Activated CD8-positive, alpha-beta memory T cell treated with anti-CD3 and anti-CD28 coated beads for 4 hours (primary cell): ENCODE measurements around the gene ORM2.
"Not testable (repeated sequence)": the region's sequence is repeated elsewhere in the genome, so short reads cannot be mapped to it uniquely, and the experiment has no call there.

Experiments
- DNase-seq, 2 donors: peaks; one replicate each; pipeline ENCODE4 v3.0.0-alpha.2; 2020; ENCODE audit warnings: low read depth in 2 of 2

Gene ORM2

GRCh38 chr9:114332474-114333040 lies 2.9 kb downstream of the ORM2 start:
- not testable (repeated sequence) for DNase-seq

- DNase-seq, result not testable (repeated sequence)
Measured at GRCh38 chr9:114333718-114334117, 4.0 kb downstream of the ORM2 start.

- DNase-seq, result no peak
Measured at GRCh38 chr9:114334490-114334889, 4.8 kb downstream of the ORM2 start.

GRCh38 chr9:114335745-114336144 lies 6.1 kb downstream of the ORM2 start:
- no peak for DNase-seq

DNA sequence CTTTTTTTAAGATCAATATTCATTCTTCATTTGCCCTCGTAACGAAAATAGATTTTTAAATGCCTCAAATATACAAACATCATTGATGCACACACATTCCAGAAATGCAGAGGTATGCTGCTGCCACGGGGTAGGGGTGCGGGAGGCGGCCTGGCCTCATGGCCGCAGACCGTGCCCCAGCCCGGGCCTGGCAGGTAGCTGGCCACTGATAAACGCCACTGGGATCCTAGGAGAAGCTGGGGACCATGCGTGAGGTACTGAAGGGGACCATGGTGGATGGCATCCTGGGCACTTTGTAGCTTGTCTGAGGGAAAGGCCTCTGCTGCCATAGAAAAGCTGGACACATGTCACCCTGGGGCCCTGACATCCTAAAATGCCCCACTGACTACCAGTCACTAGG lies 6.5 kb downstream of the ORM2 start:
- DNase-seq, result no peak

- no peak for DNase-seq
Measured at GRCh38 chr9:114336699-114337395, 7.2 kb downstream of the ORM2 start.

DNA sequence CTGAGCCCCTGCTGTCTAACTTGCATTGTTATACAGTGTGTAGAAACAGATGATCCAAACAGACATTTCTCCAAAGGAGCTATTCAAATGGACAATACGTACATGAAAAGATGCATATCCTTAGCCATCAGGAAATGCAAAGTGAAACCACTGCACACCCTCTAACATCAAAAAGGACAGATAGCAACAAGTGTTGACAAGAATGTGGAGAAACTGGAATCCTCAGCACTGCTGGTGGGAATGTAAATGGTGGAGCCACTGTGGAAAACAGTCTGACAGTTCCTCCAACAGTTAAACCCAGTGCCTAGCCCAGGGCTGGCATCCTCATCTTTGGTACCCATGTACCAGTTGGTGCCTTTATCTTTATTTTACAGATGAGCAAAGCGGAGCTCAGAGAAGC lies 8.5 kb downstream of the ORM2 start:
- no peak for DNase-seq

DNA sequence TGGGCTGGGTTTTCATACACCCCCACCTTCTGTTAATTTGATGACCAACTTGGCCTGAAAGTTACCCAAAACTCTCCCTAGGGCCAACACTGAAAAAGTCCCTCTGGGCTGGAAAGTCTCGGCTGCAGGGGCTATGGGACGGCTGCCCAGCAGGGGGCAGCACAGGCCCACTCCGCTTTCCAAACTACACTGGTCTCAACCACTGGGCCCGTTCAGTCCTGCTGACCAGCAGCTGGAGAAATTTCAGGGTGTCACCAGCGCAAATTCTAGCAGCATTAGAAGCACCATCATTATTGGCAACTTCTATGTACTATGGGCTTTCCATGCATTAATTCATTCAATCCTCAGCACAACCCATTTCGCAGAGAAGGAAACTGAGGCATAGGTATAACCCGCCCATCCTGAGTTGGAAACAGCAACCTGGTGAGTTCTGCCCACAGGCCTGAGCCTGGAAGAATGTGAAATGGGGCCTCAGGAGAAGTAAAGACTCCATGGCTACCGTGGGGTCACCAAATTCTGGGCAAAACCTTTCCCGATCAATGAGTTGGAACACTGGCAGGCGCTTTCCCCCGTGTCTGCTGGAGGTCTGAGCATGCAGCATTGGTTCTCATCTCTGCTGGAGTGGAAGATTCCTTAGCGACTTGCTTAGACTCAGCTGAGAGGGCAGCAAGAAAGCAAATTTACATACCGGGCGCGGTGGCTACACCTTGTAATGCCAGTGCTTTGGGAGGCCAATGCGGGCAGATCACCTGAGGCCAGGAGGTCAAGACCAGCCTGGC lies 9.7 kb downstream of the ORM2 start:
- DNase-seq, result peak; percentile 10 to 28

GRCh38 chr9:114341152-114341830 lies 11.6 kb downstream of the ORM2 start:
- no peak for DNase-seq

GRCh38 chr9:114341991-114342390 lies 12.3 kb downstream of the ORM2 start:
- no peak for DNase-seq

DNA sequence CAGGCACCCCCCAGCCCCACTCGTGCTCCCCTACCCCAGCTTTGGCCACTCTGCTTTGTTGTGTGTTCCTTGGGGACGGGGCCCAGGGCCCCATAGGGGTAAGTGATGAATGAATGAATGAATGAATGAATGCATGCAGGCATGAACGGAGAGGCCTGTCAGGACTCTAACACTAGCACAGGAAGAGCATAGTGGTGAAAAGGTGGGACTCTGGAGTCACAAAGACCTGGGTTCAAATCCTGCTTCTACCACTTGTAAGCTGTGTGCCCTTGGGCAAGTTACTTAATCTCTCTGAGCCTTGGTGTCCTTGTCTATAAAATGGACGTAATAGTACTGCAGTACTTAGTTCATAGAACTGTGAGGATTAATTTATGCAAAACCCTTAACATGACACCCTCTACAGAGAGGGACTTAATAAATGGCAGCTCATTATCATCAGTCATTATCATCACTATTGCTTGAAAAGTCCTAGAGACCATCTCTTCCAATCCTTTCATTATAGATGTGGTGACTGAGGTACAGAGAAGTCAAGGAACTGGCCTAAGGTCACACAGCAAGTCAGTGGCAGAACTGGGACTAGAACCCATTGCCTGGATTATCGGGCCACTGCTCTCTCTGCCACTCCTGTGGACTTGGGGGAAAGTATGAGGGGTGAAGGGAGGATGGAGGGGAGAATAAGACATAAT lies 13.2 kb downstream of the ORM2 start:
- no peak for DNase-seq

GRCh38 chr9:114343471-114344187 lies 14.0 kb downstream of the ORM2 start:
- no peak for DNase-seq

DNA sequence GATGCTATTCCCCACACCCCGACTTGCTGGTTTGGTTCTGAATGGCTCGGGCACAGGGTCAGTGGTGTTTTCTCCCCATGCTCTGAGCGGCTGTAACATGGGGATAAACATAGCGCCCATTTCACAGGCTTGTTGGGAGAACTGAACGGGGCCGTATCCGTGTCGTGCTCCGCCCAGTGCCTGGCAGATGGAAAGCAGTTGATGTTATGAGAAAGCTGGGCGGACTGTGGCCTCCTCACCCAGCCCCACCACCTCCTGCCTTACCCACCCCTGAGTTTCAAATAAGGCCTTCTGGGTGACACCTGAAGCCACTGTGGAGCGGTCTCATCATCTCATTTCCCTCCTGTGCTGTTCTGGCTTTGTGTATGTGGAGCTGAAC lies 14.5 kb downstream of the ORM2 start:
- no peak for DNase-seq

DNA sequence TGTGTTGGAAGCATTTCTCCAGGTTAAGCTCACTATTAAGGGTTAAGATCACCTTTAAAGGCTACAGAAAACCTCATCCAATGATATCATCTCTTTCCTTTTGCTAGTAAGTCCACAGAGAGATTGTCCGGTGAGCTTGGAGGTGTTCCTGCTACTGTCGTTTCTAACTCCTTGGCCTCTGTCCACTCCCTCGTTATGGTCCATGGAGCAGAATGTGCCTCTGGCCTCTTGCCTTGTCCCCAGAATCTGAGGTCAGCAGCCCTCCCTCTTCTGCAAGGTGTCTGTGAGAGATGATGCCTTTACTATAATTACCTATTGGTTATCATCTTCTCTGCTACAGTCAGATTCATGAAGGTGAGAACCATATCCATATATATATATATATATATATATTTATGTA lies 15.0 kb downstream of the ORM2 start:
- DNase-seq, result no peak

GRCh38 chr9:114345493-114346065 lies 15.9 kb downstream of the ORM2 start:
- DNase-seq, result no peak

GRCh38 chr9:114346146-114346545 lies 16.5 kb downstream of the ORM2 start:
- DNase-seq, result no peak

DNA sequence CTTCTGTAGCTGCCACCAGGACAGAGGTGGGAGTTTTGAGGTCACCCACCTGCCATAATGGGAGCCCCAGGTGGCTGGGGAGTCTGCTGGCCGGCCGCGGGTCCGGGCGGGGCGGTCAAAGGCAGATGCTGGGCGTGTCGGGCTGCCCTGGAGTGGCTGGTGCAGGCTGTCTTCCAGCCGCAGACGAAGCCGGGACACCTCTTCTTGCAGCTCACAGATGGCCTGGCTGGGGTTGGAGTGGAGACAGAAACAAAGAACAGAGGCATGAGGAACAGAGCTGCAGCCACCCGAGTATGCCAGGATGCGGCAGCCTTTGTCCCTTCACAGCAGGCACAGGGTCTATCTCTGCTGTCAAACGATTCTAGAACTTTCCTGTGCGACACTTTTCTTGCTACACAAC lies 18.0 kb downstream of the ORM2 start:
- no peak for DNase-seq

GRCh38 chr9:114348261-114348905 lies 18.7 kb downstream of the ORM2 start:
- DNase-seq, result no peak

GRCh38 chr9:114348906-114349482 lies 19.3 kb downstream of the ORM2 start:
- DNase-seq, result peak; percentile 60 to 70
